Measurements from ENCODE around the gene GSTA3.

GSTA3 gene

DNA sequence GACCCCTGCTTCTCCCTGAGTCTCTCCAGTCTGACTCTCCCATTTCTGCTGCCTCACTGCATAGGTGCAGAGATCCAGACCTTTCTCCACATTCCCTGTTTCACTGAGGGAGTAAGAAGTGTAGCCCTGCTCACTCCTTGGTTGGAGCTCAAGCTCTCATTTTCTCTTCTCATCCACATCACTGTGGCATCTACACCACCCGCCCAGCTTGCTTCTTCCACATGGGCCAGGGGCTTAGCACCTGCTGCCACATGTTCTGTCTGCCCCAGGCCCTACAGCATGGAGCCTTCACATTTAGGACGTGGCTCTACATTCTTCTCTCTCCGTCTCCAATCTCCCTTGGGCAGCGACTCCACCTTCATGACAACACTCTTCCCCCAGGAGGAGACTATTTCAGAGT is 60.4 kb downstream of the GSTA3 start:
- no peak for DNase-seq
- H3F3A ChIP-seq (ENCODE audit: insufficient read depth, low read length) = no peaks in the 10 kb centered on the region
- no peaks in the 10 kb centered on the region for H4K20me1 ChIP-seq (ENCODE audit: insufficient read depth, low read length)
- H2AFZ ChIP-seq (ENCODE audit: low read length) = no peak overlapping the region
- no peaks in the 10 kb centered on the region for H3K4me1 ChIP-seq (ENCODE audit: low read length)
- H3K27me3 ChIP-seq (replicated peaks; ENCODE audit: insufficient read depth, low read length) = no peaks in the 10 kb centered on the region
- TF ChIP-seq, protein P1, sequence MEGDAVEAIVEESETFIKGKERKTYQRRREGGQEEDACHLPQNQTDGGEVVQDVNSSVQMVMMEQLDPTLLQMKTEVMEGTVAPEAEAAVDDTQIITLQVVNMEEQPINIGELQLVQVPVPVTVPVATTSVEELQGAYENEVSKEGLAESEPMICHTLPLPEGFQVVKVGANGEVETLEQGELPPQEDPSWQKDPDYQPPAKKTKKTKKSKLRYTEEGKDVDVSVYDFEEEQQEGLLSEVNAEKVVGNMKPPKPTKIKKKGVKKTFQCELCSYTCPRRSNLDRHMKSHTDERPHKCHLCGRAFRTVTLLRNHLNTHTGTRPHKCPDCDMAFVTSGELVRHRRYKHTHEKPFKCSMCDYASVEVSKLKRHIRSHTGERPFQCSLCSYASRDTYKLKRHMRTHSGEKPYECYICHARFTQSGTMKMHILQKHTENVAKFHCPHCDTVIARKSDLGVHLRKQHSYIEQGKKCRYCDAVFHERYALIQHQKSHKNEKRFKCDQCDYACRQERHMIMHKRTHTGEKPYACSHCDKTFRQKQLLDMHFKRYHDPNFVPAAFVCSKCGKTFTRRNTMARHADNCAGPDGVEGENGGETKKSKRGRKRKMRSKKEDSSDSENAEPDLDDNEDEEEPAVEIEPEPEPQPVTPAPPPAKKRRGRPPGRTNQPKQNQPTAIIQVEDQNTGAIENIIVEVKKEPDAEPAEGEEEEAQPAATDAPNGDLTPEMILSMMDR (IDR thresholded peaks at IDR 0.05; ENCODE audit: low read length) = no peak
- TF ChIP-seq EZH2 (optimal IDR thresholded peaks at IDR 0.05; ENCODE audit: low read depth, low read length) (no peak), EZH2phosphoT487 (IDR thresholded peaks at IDR 0.05; ENCODE audit: low read length) (no peak)
- H3K4me2 ChIP-seq (ENCODE audit: low read depth, low read length) = no peak overlapping the region
- no peaks in the 10 kb centered on the region for H3K9me2 ChIP-seq (replicated peaks; ENCODE audit: insufficient read depth, low read length)
- H3K79me2 ChIP-seq (ENCODE audit: low read length) = no peaks in the 10 kb centered on the region
- no peaks in the 10 kb centered on the region for H3K36me3 ChIP-seq (replicated peaks; ENCODE audit: insufficient read depth, low read length)
- H3K4me3 ChIP-seq (ENCODE audit: low read length) = no peak overlapping the region
- H3K9ac ChIP-seq (ENCODE audit: low read length) = no peak overlapping the region
- no peaks in the 10 kb centered on the region for H3K9me3 ChIP-seq (replicated peaks; ENCODE audit: insufficient read depth, low read length)
- no peak overlapping the region for H3K27ac ChIP-seq (ENCODE audit: low read length)

Data from MM.1S (cell line).